DND-41 (cell line): ENCODE results near the gene GYPA.

Experiments
- EZH2 ChIP-seq: IDR thresholded peaks from 3 replicates; pipeline ENCODE4 v1.6.1; 2012; ENCODE audit warnings: borderline replicate concordance, low read depth, mild to moderate bottlenecking, moderate library complexity, low read length, inconsistent platforms; ENCODE audit not compliant: severe bottlenecking
- TF ChIP-seq, protein P1 (sequence below): IDR thresholded peaks from 2 replicates; pipeline ENCODE4 v1.5.1; 2012; ENCODE audit warnings: borderline replicate concordance, low read length, moderate library complexity, mild to moderate bottlenecking; ENCODE audit not compliant: poor library complexity, severe bottlenecking; ENCODE audit errors: extremely low read depth

DNA sequence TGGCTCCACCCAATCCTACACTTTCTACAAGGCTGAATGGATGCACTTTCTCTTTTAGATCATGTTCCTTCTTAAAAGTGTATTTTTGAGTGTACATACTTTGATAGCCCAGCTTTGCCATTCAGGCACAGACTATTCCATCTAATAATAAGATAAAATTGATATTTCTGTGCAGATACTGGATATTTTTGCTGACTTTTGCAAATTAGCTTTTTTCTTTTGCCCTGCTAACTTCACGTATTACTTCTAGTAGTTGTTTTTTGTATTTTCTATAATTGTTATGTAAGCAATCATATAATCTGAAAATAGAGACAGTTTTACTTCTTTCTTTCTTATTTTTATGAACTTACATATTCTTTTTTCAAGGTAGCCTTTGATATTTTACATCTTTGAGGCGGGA is 13.5 kb upstream of the GYPA start:
- TF ChIP-seq, protein P1, sequence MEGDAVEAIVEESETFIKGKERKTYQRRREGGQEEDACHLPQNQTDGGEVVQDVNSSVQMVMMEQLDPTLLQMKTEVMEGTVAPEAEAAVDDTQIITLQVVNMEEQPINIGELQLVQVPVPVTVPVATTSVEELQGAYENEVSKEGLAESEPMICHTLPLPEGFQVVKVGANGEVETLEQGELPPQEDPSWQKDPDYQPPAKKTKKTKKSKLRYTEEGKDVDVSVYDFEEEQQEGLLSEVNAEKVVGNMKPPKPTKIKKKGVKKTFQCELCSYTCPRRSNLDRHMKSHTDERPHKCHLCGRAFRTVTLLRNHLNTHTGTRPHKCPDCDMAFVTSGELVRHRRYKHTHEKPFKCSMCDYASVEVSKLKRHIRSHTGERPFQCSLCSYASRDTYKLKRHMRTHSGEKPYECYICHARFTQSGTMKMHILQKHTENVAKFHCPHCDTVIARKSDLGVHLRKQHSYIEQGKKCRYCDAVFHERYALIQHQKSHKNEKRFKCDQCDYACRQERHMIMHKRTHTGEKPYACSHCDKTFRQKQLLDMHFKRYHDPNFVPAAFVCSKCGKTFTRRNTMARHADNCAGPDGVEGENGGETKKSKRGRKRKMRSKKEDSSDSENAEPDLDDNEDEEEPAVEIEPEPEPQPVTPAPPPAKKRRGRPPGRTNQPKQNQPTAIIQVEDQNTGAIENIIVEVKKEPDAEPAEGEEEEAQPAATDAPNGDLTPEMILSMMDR = no peak
- TF ChIP-seq EZH2 = no peak
